Suppressor macrophage treated with lipopolysaccharide for 4 hours (primary cell): ENCODE measurements around the gene POU5F1.
"Not testable (repeated sequence)": the region's sequence is repeated elsewhere in the genome, so short reads cannot be mapped to it uniquely, and the experiment has no call there.

Experiments
- DNase-seq: peaks from one replicate; pipeline ENCODE4 v3.0.0-alpha.2; 2020

The POU5F1 gene

GRCh38 chr6:31190488-31190887 lies 20.0 kb upstream of the POU5F1 start:
- no peak for DNase-seq

DNA sequence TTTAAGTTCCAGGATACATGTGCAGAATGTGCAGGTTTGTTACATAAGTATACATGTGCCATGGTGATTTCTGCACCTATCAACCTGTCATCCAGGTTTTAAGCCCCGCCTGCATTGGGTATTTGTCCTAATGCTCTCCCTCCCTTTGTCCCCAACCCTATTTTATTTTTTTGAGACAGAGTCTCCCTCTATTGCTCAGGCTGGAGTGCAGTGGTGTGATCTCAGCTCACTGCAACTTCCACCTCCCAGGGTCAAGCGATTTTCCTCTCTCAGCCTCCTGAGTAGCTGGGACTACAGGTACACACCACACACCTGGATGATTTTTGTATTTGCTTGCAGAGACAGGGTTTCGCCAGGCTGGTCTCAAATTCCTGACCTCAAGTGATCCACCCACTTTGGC lies 18.7 kb upstream of the POU5F1 start:
- DNase-seq: not testable (repeated sequence)

- no peak for DNase-seq
Observed at GRCh38 chr6:31187780-31188194, 17.3 kb upstream of the POU5F1 start.

DNA sequence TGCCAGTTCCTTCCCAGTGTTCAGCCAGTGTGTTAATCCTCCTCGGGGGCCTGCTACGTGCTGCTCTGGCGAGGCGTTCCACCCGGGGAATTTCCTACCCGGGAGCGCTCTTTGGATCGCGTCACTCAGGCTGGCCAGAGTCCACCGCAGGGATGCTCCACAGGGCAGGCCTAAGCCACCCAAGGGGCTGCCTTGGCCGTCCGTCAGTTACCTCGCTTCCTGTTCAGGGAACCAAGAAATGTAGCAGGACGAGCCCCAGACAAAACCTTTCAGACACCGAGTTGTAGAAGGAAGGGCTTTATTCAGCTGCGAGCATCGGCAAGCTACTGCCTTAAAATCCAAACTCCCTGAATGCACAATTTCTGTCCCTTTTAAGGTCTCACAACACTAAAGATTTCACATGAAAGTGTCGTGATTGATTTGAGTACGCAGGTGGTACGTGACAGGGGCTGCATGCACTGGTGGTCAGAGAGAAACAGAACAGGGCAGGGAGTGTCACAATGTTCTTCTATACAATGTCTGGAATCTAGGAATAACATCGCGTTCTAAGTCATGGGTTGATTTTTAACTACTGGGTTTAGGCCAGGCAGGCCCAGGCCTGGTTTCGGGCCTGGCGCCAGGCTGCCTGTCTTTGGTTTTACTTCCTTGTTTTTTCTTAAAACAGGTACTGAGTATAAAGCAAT lies 15.7 kb upstream of the POU5F1 start:
- DNase-seq: no peak

DNA sequence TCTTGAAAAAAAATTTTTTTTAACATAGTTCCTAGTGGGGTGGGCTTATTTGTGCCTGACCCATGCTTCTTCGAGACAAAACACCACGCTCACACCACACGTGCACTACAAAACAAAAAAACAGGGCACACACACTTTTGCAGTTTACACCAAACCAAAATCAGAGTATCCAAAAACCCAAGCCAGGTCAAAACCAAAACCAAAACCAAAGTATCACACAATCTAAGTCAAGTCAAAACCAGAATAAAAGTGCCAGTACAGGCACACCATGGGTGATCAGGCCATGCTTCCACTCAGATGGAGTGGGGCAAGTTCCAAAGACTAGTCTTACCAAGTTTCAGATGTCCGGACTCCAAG lies 15.2 kb upstream of the POU5F1 start:
- DNase-seq: not testable (repeated sequence)

DNA sequence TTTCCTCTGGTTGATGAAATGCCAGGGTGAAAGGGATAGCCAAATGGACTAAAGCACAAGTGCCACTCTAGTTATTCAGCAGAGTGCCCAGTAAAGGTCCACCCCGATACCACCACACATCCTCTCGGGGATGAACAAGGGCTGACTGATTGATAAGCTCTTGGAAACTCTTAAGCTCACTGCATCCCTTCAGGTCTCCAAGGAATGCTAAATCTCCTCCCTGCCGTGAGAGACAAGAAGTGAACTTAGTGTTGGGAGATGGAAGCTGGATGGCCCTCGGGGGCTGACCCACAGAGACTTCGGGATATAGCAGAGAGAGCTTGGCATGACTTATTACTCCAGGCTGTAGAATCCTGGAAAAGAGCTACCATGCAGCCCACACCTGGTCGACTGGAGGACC lies 13.4 kb upstream of the POU5F1 start:
- DNase-seq: not testable (repeated sequence)

GRCh38 chr6:31183287-31183686 lies 12.8 kb upstream of the POU5F1 start:
- not testable (repeated sequence) for DNase-seq

DNA sequence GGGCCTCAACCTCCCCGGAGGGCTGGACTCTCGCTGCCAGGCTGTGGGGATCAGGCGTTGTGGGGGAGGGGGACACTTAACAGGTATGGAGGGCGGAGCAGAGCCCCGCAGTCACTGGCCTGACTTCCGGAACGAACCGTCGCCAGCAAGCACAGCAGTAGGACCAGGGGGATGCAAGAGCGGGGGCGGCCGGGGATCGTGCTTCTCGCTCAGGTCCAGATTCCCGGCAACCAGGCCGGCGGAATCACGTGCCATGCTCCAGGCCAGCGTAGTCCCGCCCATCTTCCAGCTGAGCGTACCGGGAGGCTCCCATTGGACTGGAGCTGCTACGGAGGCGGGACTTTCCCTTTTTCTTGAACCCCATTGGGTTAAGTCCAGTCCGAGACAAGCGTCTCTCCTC lies 10.0 kb upstream of the POU5F1 start:
- peak; percentile 81 for DNase-seq

GRCh38 chr6:31179896-31180295 lies 9.4 kb upstream of the POU5F1 start:
- DNase-seq: no peak

GRCh38 chr6:31179042-31179386 lies 8.5 kb upstream of the POU5F1 start:
- no peak for DNase-seq

- DNase-seq: no peak
Observed at GRCh38 chr6:31178143-31179041, 7.9 kb upstream of the POU5F1 start.

GRCh38 chr6:31175971-31176370 lies 5.5 kb upstream of the POU5F1 start:
- no peak for DNase-seq

GRCh38 chr6:31174378-31174777 lies 3.9 kb upstream of the POU5F1 start:
- DNase-seq: no peak

DNA sequence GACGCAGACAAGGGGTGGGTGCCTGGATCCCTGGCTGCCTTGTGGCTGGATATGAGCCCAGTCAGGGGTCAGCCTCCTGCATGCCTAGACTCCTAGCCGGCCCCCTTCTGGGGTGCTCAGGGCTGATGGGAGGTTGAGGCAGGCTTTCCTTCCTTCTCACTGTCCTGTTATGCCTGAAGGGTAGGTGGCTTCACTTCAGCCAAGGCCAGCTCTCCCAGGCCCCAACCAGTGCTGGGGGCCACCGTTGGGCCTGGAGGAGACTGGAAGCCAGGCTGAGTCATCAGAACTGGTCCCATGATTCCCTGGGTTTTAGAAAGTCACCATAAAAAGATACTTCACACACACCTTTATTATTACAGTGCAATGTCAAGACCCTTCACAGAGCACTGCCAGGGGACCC lies 2.9 kb upstream of the POU5F1 start:
- no peak for DNase-seq

DNA sequence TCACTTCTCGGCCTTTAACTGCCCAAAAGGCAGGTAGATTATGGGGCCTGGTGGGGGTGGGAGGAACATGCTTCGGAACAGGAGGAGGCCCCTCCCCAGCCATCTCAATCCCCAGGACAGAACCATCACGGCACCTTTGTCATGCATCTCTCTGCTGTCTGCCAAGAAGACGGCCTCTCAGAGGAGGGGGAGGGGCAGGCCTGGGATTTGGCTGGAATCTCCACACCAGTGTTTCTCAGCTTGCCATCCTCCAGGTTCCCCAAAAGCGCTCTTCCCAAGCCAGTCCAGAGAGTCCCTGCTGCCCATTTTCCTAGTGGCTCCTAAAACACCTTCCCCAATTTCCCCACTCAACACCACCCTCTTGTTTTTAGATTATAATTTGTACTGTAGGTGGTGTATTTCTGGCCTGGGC lies 2.5 kb upstream of the POU5F1 start:
- DNase-seq: no peak

DNA sequence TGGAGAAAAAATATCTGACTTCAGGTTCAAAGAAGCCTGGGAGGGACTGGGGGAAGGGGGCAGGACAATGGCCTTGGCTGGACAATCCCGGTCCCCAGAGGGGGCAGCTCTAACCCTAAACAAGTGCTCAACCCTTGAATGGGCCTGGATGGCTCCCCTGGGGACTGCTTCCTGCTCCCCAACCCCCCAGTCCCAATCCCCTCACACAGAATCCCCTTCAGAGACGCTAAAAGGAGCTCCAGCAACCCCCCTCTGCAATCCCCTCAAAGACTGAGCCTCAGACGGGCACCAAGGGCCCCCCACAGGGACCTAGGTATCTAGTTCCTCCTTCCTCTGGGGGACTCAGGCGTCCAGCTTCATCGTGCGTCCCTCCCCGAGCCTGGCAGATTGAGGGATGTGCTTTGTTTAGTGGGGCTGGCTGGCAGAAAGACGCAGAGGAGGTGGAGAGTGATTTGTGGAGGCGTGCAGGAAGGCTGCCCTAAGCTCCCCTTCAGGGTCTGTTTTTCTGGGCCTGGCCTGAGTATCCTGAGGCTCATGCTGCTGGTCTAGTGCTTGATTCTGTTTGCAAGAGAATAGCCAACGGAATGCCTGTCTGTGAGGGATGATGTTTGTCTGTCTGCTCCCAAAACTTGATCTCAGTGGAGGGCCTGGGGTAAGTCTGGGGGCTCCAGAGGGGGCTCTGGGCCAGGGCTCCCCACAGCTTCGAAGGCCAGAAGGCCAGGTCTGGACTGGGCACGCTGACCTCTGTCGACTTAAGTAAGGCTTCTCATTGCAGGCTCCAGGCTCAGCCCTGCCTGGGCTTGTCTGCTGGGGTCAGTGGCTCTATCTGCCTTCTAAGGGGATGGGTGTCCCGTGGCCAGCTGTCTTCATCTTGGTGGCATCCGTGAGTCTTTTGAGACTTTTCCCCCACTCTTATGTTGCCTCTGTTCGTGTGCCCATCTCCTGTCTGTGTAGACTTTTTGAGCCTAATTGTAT lies 1.7 kb upstream of the POU5F1 start:
- DNase-seq: no peak

GRCh38 chr6:31170987-31171671 lies 647 bp upstream of the POU5F1 start:
- DNase-seq: no peak

- not testable (repeated sequence) for DNase-seq
Observed at GRCh38 chr6:31169858-31170599, 453 bp downstream of the POU5F1 start.

GRCh38 chr6:31169123-31169857 lies 1.2 kb downstream of the POU5F1 start:
- no peak for DNase-seq

- DNase-seq: no peak
Observed at GRCh38 chr6:31168606-31169005, 1.9 kb downstream of the POU5F1 start.

DNA sequence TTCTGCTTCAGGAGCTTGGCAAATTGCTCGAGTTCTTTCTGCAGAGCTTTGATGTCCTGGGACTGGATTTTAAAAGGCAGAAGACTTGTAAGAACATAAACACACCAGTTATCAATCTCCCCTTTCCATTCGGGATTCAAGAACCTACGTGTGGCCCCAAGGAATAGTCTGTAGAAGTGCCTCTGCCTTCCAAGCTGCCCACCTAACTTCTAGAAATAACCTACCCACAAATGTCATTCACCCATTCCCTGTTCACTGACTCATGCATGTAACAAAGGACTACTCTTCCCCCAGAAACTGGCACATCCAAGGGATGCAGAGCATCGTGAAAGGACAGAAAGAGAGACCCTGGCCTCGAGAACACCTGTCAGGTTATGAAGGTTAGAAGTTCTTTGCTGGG lies 4.5 kb downstream of the POU5F1 start:
- no peak for DNase-seq
